GM18861 (cell line): ENCODE data around the gene ECI2.
"Not testable (repeated sequence)": the region's sequence is repeated elsewhere in the genome, so short reads cannot be mapped to it uniquely, and the experiment has no call there.

Source experiments
- ATAC-seq: cut with Tn5 transposase; IDR thresholded peaks from one replicate; pipeline ENCODE4 v1.9.1; 2021; ENCODE audit not compliant: unreplicated experiment

Gene ECI2

DNA sequence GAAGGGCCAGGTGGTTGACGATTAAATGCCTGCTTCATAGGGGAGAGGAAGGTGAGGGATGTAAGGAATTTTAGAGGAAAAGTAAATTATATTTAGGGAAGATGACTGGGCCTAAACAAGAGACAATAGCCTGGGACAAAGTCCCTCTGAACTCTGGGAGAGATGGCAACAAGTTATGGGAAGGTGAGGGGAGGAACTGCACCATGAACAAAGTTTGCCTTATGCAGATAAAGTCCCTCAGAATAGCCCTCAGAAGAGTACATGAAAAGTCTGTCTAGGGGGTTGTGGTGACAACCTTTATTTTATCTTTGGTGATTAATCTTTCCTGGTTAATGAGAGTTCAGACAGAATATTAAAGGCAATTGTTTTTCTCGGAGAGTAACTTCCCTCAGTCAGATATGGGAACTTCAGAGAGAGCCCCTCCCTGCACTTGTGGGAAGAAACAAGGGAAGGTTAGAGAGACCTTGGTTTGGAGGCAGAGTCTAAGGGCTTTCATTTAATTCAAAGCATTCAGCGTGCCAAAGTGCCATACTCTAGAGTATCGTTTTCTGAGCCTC is 29.3 kb downstream of the ECI2 start:
- no peak for ATAC-seq

DNA sequence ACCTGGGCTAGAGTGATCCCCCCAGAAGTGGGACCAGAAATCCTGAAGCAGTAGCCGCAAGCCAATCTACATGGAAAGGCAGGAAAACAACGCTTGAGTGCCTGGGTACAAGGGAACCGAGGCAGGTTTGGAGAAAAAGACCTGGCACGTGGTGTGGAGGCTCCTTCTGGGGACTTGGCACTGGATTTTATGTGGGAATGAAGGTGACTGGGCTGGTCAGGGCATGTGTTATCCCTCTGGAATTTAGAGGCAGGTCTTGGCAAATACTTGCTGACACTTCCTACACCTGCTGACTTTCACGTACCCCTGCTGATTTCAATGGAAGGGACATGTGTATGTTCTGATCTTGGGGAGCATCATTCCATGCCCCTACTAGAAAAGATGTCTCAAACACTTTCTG is 31.4 kb downstream of the ECI2 start:
- ATAC-seq = no peak

DNA sequence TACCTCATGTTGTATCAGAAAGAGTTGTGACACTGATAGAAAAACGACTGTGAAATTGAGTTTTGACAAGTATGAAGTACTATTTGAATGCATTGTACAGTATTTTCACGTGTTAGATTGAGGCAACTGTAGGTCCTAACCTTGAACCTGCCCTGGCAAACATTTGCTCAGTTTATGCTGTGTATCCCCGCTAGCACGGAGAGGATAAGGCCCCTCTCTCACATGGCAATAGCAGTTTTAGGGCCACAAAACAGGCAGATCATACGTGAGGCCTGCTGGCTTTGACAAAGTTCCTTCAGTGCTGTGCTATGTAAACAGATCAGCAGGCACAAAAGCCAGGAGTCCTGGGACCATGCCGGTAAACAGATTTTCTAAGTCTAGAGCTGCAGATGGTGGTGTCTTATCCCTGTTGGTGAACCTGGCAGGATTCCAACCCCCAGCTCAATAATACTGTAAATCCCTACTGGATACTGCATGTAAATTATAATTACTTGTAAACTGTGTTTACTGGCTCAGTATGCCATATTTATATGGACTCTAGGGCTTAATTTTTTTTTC is 32.6 kb downstream of the ECI2 start:
- no peak for ATAC-seq

DNA sequence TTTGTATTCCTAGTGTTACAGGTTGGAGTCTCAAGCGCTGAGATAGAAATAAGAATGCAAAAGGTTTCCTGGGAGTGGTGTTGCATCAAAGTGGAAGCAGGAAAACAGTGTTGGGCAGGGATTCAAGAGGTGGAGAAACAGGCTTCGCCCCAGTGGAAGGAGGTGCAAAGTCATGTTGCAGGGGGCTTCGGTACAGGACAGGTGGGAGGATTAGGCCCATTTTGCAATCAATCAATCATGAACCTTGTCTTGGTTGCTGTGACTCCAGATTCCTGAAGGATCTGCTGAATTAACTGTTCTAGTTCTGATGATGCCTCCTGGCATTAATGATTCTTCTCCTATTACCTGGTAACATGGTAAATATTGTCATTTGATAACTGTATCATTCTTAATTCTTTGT is 34.1 kb downstream of the ECI2 start:
- no peak for ATAC-seq

DNA sequence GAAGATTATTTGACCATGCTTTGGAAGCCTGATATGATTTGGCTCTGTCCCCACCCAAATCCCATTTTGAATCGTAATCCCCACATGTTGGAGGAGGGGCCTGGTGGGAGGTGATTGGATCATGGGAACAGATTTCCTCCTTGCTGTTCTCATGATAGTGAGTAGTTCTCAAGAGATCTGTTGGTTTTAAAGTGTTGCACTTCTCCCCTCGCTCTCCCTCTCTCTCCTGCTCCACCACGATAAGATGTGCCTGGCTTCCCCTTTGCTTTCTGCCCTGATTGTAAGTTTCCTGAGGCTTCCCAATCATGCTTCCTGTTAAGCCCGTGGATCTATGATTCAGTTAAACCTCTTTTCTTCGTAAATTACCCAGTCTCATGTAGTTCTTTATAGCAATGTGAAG is 34.7 kb downstream of the ECI2 start:
- no peak for ATAC-seq

DNA sequence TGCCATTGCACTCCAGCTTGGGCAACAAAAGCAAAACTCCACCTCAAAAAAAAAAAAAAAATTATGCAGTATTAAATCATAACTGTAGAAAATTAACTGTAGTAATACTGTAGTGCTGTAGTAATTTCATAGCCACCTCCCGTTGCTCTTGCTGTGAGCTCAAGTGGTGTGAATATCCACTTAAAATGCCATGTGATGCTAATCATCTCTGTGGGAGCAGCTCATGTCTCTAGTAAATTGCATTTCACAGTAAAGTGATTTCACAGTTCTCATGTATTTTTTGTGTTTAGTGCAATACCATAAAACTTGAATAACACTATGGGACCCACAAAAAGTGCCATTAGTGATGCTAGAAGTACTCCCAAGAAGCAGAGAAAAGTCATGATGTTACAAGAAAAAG is 42.1 kb downstream of the ECI2 start:
- no peak for ATAC-seq

DNA sequence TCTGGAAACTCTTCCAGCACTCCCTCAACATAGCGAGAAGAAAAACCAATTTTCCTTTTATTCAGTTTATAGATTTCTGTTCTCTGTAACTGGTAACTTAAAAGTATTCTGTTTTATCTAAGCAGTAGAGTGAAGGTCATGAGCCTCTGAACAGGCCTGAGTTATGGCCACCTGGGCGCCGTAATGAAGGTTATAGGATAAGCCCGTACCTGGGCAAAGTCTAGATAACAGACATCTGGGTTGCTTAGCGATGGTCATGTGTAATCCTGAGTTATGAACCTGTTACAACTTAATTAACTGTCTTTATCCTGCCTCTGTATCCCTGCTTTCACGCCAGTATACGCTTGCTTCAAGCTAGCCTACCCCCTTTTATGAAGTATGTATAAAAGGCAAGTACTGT is 43.4 kb downstream of the ECI2 start:
- no peak for ATAC-seq

DNA sequence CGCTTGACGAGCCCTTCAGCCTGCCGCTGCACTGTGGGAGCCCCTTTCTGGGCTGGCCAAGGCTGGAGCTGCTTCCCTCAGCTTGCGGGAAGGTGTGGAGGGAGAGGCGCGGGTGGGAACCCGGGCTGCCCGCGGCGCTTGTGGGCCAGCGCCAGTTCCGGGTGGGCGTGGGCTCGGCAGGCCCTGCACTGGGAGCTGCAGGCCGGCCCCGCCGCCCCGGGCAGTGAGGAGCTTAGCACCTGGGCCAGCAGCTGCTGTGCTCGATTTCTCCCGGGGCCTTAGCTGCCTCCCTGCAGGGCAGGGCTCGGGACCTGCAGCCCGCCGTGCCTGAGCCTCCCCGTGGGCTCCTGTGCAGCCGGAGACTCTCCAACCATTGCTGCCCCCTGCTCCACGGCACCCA is 45.3 kb downstream of the ECI2 start:
- ATAC-seq = not testable (repeated sequence)

DNA sequence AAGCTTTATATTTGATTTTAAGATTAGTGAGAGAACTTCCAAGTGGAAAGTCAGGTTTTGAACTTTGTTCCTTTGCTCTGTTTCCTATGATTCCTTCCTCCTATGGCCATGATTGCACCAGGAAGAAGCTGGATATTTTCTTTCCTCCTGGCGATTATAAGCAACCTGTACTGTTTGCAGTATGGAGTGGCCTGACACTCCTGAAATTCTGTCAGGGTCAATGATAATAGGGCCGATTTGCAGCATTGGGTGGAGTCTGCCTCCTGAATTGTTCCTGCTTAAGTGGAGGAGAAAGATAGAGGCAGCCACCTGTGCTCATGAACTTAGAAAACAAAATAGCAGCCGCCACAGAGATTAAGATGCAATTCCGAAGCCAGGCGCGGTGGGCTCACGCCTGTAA is 46.7 kb downstream of the ECI2 start:
- no peak for ATAC-seq

DNA sequence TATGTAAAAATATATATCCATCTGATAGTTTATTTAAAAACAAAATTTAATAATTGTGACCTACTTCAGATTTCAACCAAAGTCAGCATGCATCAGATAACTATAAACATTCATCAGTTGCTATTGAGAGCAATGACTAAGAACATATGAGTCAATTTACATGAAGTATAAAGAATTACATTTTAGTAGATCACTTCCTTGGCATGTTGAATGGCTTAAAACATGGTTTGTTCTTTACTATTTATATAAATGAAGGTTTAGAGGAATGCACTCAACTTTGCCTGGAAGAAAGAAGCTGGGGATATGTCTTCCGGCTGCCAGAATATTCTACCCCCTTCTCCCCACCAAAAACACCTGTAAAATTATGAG is 50.1 kb downstream of the ECI2 start:
- ATAC-seq = no peak

DNA sequence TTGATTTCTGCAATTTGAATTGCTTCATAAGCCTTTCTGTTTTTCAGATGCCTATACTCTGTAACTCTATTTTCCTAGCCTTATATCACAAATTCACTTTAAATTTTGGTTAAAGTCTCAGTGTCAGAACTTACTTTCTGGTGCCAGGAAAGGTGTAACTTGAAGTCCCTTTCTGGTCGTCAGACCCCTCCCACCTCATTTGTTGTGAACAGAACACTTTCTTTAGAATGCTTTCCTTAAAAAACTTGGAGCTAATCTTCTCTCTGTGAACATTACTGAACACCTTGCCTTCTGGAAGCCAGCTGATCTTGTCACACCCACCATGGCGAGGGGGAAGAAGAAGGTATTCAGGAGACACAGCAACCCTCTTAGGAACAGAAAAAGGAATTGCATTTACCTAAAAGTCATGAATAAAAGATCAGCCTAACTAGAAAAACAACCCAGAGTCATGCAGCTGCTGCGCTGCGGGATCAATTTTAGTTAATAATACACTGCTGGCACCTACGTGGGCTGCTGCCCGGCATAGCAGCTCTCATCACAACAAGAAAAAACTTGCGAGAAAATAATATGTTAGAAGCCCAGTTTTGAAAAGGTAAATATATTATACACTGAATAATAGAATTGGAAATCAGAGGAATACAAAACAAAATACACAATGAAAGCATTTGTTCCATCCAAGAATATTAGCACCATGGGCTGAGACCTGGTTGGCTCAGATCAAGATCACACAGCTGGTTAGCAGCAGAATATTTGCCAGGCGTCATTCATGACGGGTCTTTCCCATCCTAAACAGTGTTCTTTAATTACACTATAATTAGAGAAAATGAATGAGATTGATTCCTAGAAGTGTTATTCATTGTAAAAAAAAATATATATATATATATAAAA is 50.7 kb downstream of the ECI2 start:
- ATAC-seq = no peak

DNA sequence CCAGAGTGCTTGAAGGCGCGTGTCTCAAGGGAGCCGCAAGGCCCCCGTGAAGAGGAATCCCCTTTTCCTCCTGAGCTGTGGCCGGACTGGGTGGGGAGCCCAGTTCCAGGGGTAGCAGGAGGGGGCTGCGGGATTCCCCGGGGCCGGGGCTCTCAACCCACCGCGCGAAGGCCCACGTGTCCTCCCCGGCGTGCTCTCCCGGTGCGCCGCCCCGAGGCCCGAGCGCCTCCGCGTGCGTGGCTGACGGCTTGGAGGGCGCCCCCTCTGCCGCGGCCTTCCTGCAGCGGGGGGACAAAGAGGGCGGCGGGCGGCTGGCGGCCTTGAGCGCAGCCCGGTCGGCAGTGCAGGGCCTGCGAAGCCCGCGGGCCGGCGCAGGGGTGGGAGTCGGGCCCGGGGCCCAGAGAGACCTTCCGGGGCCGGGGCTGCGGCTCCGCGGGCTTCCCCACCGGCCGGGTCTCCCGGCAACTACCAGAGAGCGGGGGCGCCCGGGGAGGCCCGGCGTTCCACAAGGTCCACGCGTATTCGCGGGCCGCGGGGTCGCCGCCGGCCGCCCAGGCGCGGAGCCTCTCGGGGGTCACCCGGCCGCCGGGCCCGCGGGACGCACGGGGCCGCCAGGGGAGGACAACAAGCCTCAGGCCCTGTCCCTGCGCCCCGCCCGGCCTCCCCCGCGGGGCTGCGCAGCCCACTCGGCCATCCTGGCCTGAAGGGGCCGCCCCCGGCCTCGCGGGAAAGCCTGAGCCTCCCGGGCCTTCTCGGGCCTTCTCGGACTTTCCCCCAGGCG is 56.5 kb downstream of the ECI2 start, which contains the start of gene FAM217A:
Gene FAM217A, minus strand, starts transcription at position 447 of the 781 bp plus-strand sequence. CDS start 1,723 bp downstream, outside the sequence.
- no peak for ATAC-seq

DNA sequence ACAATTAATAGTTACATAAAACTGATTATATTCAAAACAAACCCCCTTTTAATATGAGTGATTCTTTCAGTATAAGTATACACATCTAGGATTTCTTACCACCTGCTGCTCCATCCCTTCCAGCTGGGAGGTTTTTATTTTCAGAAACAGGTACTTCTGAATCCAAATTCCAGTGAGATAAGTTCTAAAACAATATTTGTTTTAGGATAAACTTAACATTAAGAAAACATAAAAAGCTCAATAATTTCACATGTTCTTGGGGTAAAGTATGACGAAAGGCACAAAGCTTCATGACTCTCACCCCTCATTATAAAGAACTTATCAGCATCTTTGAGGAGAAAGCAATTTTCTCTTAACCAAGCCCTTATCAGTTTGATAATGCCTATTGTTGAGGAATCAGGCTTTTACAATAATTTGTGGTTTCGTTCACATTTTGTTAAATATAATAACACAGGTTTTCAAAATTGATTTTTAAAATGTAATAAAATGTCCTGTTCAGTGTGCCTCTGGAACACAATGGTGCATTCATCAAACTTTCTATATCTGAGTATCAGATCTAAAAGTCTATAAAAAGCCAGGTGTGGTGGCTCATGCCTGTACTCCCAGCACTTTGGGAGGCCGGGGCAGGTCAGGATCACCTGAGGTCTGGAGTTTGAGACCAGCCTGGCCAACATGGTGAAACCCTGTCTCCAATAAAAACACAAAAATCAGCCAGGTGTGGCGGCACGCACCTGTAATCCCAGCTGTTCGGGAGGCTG is 60.7 kb downstream of the ECI2 start:
- ATAC-seq = no peak

DNA sequence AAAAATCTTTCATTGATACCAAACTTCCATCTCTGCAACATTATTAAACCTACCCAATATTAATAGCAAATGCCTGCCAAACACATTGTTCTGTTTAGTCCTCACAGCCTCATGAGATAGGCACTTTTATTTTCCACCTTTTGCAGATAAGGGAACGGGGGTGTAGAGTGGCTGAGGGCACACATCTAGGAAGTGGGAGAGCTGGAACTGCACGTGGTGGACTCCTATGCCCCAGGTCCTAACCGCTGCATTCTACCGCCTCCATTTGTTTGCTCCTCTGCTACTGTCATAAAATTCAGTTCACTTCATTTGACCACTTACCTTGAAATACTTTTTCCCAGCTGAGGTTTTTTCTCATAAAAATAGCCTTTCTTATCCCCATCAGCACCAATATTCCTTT is 64.0 kb downstream of the ECI2 start:
- ATAC-seq = no peak

DNA sequence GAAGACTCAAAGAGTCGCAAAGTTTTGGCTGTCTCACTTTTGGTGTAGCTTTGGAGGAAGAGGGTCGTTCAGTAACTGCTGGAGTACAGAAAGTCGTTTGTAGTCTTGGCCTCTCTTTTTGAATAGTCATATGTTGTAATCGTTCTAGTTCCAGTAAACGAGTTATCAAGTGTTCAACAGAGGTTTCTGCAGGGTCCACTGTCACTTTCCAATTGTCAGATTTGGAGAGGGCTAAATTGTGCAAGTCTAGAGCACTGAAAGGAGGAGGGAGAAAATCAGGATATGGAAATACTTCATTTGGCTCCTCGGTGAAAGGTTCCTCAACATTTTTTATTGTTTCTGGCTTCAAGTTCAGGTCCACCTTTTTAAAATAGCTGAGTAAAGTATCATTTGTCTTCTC is 66.2 kb downstream of the ECI2 start:
- no peak for ATAC-seq

DNA sequence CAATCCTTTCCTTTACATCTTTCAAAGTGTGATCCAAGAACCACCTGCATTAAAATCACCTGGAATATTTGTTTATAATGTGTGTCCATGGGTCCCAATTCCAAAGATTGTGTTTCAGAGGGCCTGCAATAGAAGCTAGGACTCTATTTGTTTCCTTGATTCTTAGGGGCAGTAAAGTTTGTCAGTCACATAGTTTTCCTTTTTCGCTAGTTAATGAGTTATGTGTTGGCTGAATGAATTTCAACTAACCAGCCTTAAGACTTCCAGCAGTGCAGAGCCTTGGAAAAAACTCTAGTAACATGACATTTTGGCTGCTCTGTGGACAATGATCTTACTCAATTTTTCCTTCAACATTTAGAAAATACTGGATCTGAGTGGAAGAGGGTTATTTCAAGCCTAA is 67.7 kb downstream of the ECI2 start:
- ATAC-seq = no peak

DNA sequence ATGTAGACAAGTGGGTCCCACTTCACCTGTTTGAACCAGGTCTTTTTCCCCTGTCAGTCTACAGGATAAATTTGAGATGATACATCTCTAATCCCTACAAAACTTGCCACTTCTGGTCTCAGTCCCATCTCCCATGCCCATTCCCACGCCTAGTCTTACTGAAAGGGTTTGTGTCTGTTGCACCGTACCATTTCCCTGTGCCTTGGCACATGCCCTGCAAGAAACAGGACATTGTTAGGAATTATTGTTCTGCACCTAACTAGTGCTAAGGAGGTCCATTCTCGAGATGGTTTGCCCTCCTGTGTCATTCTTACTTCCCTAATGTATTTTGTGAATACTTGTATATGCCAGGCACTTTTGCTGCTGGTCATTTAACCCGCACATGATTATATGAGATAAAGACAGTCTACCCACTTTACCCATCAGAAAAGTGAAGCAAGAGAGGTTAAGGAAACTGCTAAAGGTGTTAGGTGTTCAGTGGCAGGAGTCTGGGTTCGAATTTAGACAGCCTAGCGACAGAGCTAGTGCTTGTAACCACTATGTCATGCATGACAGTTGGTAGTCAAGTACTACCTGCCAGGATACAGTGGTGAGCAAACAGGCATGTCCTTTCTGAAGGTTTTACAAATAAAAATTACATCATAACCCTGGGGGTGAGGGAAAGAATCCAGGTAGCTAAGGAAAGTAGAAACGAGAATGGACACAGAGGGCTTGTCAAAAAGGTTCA is 69.2 kb downstream of the ECI2 start:
- ATAC-seq = no peak
